OCI-LY1 (cell line): Measurements from ENCODE around the gene TXNRD3.
A peak's percentile ranks its signal among the peaks of the same experiment; 100 is the strongest.

Experiments used
- H2AFZ ChIP-seq: fragments of 200-600 bp; sonication (generic), shearing (Covaris generic); 2 replicates; pipeline ENCODE4 v1.6.0; 2014; ENCODE audit warnings: antibody characterized with exemption, mild to moderate bottlenecking, low read length
- H3F3A ChIP-seq: fragments of 200-600 bp; sonication (generic), shearing (Covaris generic); 2 replicates; pipeline ENCODE4 v1.6.0; 2014; ENCODE audit warnings: mild to moderate bottlenecking, antibody characterized with exemption, low read length, moderate library complexity; ENCODE audit not compliant: insufficient read depth
- H3K27ac ChIP-seq: fragments of 200-600 bp; sonication (generic); 2 replicates; pipeline ENCODE4 v1.5.1; 2014; ENCODE audit warnings: low read length, mixed run types, mild to moderate bottlenecking, low read depth; ENCODE audit not compliant: poor library complexity, severe bottlenecking
- H3K27me3 ChIP-seq: fragments of 200-600 bp; sonication (generic); 2 replicates; pipeline ENCODE4 v1.6.0; 2014; ENCODE audit warnings: antibody characterized with exemption, mild to moderate bottlenecking, low read length, moderate library complexity; ENCODE audit not compliant: insufficient read depth
- H3K36me3 ChIP-seq: fragments of 200-600 bp; sonication (generic); 2 replicates; pipeline ENCODE4 v1.6.1; 2014; ENCODE audit warnings: mild to moderate bottlenecking, antibody characterized with exemption, low read length, moderate library complexity, mixed read lengths; ENCODE audit not compliant: insufficient read depth
- H3K4me1 ChIP-seq: fragments of 200-600 bp; sonication (generic); 2 replicates; pipeline ENCODE4 v1.5.1; 2014; ENCODE audit warnings: mild to moderate bottlenecking, low read length, moderate library complexity; ENCODE audit not compliant: insufficient read depth, severe bottlenecking
- H3K4me2 ChIP-seq: fragments of 200-600 bp; sonication (generic), shearing (Covaris generic); 2 replicates; pipeline ENCODE4 v1.6.1; 2014; ENCODE audit warnings: low read length
- H3K4me3 ChIP-seq: fragments of 200-600 bp; sonication (generic); 2 replicates; pipeline ENCODE4 v1.5.1; 2014; ENCODE audit warnings: low read length, low read depth, mild to moderate bottlenecking, mixed read lengths; ENCODE audit not compliant: poor library complexity, severe bottlenecking
- H3K79me2 ChIP-seq: fragments of 200-600 bp; shearing (Covaris generic); 2 replicates; pipeline ENCODE4 v1.6.1; 2016; ENCODE audit warnings: mixed run types, low read length, mixed read lengths; ENCODE audit not compliant: insufficient read depth
- H3K9ac ChIP-seq: fragments of 200-600 bp; sonication (generic), shearing (Covaris generic); 2 replicates; pipeline ENCODE4 v1.6.1; 2014; ENCODE audit warnings: mild to moderate bottlenecking, low read length, mixed read lengths
- H3K9me2 ChIP-seq: fragments of 200-600 bp; sonication (generic), shearing (Covaris generic); 2 replicates; pipeline ENCODE4 v1.6.1; 2014; ENCODE audit warnings: low read depth, mild to moderate bottlenecking, low read length, mixed read lengths
- H3K9me3 ChIP-seq: fragments of 200-600 bp; shearing (Covaris generic); 2 replicates; pipeline ENCODE4 v1.6.1; 2014; ENCODE audit warnings: low read length, mixed read lengths
- H4K20me1 ChIP-seq: fragments of 200-600 bp; sonication (generic), shearing (Covaris generic); 2 replicates; pipeline ENCODE4 v1.6.0; 2016; ENCODE audit warnings: mild to moderate bottlenecking, low read length; ENCODE audit not compliant: insufficient read depth
- EZH2 ChIP-seq: fragments of 200-600 bp; sonication (generic), shearing (Covaris generic); IDR thresholded peaks from 2 replicates; pipeline ENCODE4 v1.8.0; 2017; ENCODE audit warnings: borderline replicate concordance, mixed run types, mild to moderate bottlenecking, antibody characterized with exemption, low read length, moderate library complexity, mixed read lengths
- TF ChIP-seq, protein P1 (sequence below): fragments of 200-600 bp; sonication (generic), shearing (Covaris generic); IDR thresholded peaks from 2 replicates; pipeline ENCODE4 v1.5.1; 2017; ENCODE audit warnings: mild to moderate bottlenecking, antibody characterized with exemption, low read length, moderate library complexity, mixed read lengths

The TXNRD3 gene

DNA sequence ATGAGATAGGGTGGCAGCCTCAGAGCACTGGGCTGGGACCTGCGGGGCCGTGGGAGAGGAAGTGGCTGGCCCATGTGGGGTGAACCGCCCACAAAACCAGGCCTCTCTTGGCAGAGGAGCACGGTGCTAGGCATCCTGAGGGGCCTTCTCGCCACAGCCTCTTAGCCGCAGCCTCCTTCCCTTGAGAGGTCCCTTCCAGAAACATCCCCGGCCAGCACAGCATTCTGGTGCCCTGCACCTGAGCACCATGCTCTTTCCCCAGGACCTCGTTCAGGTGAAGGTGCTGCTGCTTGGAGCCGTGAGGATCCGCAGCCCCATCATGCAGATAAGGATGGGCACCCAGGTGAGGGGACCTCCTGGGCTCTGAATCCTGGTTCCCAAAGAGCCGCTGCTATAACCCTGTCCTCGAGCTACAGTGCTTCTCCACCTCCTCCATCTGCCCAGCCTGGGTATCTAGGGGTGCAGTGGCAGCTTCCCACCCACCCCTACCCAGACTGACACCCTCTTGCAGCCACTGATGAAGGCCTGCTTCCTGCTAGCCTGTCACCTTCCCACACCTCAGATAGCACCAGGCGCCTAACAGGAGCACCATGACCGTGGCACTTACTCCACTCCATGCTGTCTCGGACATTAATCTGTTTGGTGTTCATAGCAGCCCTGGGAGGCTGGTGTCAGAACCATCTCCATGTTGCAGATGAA, 11.2 kb upstream of the TXNRD3 start:
- H3K4me3 ChIP-seq = no peak overlapping the region
- no peak overlapping the region for H2AFZ ChIP-seq
- no peaks in the 10 kb centered on the region for H3F3A ChIP-seq
- H3K4me2 ChIP-seq = no peak overlapping the region
- H3K36me3 ChIP-seq = no peaks in the 10 kb centered on the region
- TF ChIP-seq EZH2 = no peak
- TF ChIP-seq, protein P1, sequence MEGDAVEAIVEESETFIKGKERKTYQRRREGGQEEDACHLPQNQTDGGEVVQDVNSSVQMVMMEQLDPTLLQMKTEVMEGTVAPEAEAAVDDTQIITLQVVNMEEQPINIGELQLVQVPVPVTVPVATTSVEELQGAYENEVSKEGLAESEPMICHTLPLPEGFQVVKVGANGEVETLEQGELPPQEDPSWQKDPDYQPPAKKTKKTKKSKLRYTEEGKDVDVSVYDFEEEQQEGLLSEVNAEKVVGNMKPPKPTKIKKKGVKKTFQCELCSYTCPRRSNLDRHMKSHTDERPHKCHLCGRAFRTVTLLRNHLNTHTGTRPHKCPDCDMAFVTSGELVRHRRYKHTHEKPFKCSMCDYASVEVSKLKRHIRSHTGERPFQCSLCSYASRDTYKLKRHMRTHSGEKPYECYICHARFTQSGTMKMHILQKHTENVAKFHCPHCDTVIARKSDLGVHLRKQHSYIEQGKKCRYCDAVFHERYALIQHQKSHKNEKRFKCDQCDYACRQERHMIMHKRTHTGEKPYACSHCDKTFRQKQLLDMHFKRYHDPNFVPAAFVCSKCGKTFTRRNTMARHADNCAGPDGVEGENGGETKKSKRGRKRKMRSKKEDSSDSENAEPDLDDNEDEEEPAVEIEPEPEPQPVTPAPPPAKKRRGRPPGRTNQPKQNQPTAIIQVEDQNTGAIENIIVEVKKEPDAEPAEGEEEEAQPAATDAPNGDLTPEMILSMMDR = no peak
- H3K27me3 ChIP-seq = no peaks in the 10 kb centered on the region; the same call in 1 of the 2 replicates
- H3K9ac ChIP-seq = no peak overlapping the region
- H3K9me3 ChIP-seq = no peaks in the 10 kb centered on the region
- no peaks in the 10 kb centered on the region for H4K20me1 ChIP-seq
- H3K4me1 ChIP-seq = peaks cover under 1% of the 10 kb centered on the region
- no peak overlapping the region for H3K27ac ChIP-seq
- no peaks in the 10 kb centered on the region for H3K9me2 ChIP-seq
- H3K79me2 ChIP-seq = no peaks in the 10 kb centered on the region

DNA sequence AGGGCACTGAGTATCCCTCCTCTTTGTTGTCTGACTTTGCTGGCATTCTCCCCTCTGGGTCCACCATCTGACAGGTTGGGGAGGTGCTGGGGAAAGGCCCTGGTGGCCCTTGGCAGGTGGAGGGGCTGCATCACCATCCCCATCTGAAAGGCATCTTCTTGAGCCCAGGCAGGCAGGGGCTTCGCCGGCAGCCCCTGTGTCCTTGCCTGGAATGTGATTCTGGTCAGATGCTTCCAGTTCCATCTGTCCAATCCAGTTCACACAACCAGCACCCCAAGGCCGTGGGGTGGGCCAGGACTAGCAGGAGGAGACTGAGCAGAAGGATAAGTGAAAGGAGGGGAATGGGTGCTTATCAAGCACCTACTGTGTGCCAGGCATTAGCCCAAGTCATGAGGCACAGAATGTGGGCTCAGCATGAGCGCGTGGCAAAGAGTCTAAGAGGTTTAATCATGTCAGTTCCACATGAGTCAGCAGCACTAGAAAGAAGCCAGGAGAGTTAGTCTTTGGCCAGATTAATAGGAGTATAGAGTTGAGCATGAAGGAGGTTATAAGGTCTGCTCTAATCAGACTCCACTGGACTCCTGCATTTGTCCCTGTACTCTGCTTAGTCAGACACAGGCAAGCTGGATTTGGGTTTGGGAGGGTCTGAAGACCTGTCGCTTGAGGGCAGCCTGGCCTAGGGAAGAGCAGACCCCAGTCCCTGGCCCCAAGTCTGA, 10.5 kb upstream of the TXNRD3 start:
- no peaks in the 10 kb centered on the region for H3K36me3 ChIP-seq
- peaks cover 5% of the 10 kb centered on the region; the same call in 1 of the 2 replicates for H3K27me3 ChIP-seq
- H3F3A ChIP-seq = no peaks in the 10 kb centered on the region
- H2AFZ ChIP-seq = no peak overlapping the region
- no peaks in the 10 kb centered on the region for H3K4me1 ChIP-seq
- no peak overlapping the region for H3K4me3 ChIP-seq
- H3K4me2 ChIP-seq = no peak overlapping the region
- no peaks in the 10 kb centered on the region for H3K9me2 ChIP-seq
- no peak overlapping the region for H3K27ac ChIP-seq
- no peaks in the 10 kb centered on the region for H3K9me3 ChIP-seq
- TF ChIP-seq, protein P1 = no peak
- TF ChIP-seq EZH2 = no peak
- H3K79me2 ChIP-seq = no peaks in the 10 kb centered on the region
- H4K20me1 ChIP-seq = no peaks in the 10 kb centered on the region
- no peak overlapping the region for H3K9ac ChIP-seq

DNA sequence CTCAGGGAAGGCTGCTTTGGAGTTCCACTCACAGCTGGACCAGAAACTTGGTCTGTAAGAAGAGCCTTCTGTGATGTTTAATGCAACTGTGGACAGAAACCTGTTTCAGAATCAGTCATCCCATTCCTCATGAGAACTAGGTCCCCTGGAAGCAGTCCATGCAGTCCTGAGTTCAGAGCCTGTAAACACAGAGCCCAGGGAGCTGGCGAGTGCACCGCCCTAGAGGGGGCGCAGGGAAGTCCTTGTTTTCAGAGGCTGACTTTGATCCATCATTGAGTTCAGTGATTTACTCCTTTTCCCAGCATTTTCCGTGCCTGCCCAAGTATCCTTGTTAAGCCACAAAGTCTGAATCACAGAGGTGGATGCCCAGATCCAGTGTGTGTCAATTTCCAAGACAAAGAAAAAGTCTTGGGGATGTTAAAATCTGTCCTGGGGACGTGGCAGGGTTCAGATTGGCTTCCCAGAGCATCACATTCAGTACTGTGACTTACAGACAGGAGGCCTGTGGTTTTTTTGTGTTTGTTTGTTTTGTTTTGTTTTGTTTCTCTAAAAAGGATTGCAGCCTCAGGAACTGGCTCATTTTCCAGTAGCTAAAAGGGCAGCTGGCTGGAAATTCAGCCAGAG, 9.8 kb upstream of the TXNRD3 start:
- TF ChIP-seq EZH2 = no peak
- TF ChIP-seq, protein P1 = peak; percentile 18; the same call in 1 of the 2 replicates
- Histone ChIP-seq H3K27ac (no peak overlapping the region), H3K4me2 (no peak overlapping the region), H3K4me3 (no peak overlapping the region), H3K79me2 (no peaks in the 10 kb centered on the region), H3K4me1 (no peaks in the 10 kb centered on the region), H2AFZ (no peak overlapping the region), H3K27me3 (peaks cover 5% of the 10 kb centered on the region; the same call in 1 of the 2 replicates), H4K20me1 (no peaks in the 10 kb centered on the region), H3K9me2 (no peaks in the 10 kb centered on the region), H3K36me3 (no peaks in the 10 kb centered on the region), H3K9ac (no peak overlapping the region), H3K9me3 (no peaks in the 10 kb centered on the region), H3F3A (no peaks in the 10 kb centered on the region)
